Right cardiac atrium (tissue), 5 donors: ENCODE data around the gene SNAI1. TPM values are rescaled to one million over a fixed set of nuclear protein-coding genes. Genes with fewer than 3 reads are reported as not detected.

Source experiments
- polyA plus RNA-seq: library from polyadenylated mRNA; stranded (reverse); fragments of 200-250 nt; gene quantifications from one replicate; pipeline ENCODE4 v1.2.3, GENCODE V29; 2013
- total RNA-seq, 4 donors: library from RNA; stranded (reverse); fragmentation: NEBNext Ultra II Directional; extraction: Animal tissue kit (Norgen Biotek cat#: 25700); gene quantifications; one replicate each; pipeline ENCODE4 v1.2.1, GENCODE V29; 2021
- donor health status: healthy with polysubstance abuse.
- donor health status: DM: no; HTN: yes; CAD: no.
- donor health status: DM: no; HTN: no; CAD: no.
- donor health status: DM: no; HTN: yes; CAD: no; lungs with severe emphysema.
- donor health status: DM: yes; HTN: yes; CAD: no.

SNAI1 gene
- total and polyA plus RNA-seq, 5 donors = 2.9 to 8.4 (median 3.6) TPM

Other genes with a start within 250 kb of the SNAI1 start
- gene SLC9A8, start 170.2 kb upstream of the SNAI1 start, total RNA-seq = 1 to 10 TPM; 6.9 to 7.3 (median 7.3) TPM
- 6.0 TPM for gene SLC9A8, start 170.2 kb upstream of the SNAI1 start, polyA plus RNA-seq
- 1 to 10 TPM; 6.4 to 8.2 (median 7.1) TPM for gene SPATA2, start 67.5 kb upstream of the SNAI1 start, total RNA-seq
- 5.5 TPM for gene SPATA2, start 67.5 kb upstream of the SNAI1 start, polyA plus RNA-seq
- 10 to 100 TPM; 44.0 to 50.0 (median 47.1) TPM for gene RNF114, start 46.6 kb upstream of the SNAI1 start, total RNA-seq
- gene RNF114, start 46.6 kb upstream of the SNAI1 start, polyA plus RNA-seq = 42.8 TPM
- gene UBE2V1, start 130.2 kb downstream of the SNAI1 start, total RNA-seq = 100 to 1,000 TPM in 1 of 4 donors, 10 to 100 TPM in 3; 86.8 to 120 (median 91.9) TPM
- gene UBE2V1, start 130.2 kb downstream of the SNAI1 start, polyA plus RNA-seq = 86.0 TPM
- gene PEDS1, start 170.7 kb downstream of the SNAI1 start, total RNA-seq = 10 to 100 TPM; 19.3 to 25.2 (median 21.6) TPM
- 26.8 TPM for gene PEDS1, start 170.7 kb downstream of the SNAI1 start, polyA plus RNA-seq
- 10 to 100 TPM; 46.2 to 92.4 (median 64.3) TPM for gene CEBPB, start 207.8 kb downstream of the SNAI1 start, total RNA-seq
- 16.4 TPM for gene CEBPB, start 207.8 kb downstream of the SNAI1 start, polyA plus RNA-seq